Thyroid gland (tissue), 4 donors: ENCODE data around the gene FAM216B.

Experiments
- POLR2A ChIP-seq, 2 donors: fragments of 450-650 bp; IDR thresholded peaks; one replicate each; pipeline ENCODE4 v1.6.1; 2017; ENCODE audit warnings: antibody characterized with exemption in 2 of 2, mild to moderate bottlenecking in 2 of 2, moderate library complexity in 1 of 2
- TF ChIP-seq, protein P1 (sequence below), 6 experiments: fragments of 200-600 bp in 3 of 6; fragments of 450-650 bp in 3 of 6; sonication (generic) in 3 of 6; IDR thresholded peaks; one replicate each; pipeline ENCODE4 v1.5.1; 2016 to 2019; ENCODE audit warnings: antibody characterized with exemption in 6 of 6, mild to moderate bottlenecking in 2 of 6, inconsistent platforms in 1 of 6, moderate library complexity in 1 of 6

DNA sequence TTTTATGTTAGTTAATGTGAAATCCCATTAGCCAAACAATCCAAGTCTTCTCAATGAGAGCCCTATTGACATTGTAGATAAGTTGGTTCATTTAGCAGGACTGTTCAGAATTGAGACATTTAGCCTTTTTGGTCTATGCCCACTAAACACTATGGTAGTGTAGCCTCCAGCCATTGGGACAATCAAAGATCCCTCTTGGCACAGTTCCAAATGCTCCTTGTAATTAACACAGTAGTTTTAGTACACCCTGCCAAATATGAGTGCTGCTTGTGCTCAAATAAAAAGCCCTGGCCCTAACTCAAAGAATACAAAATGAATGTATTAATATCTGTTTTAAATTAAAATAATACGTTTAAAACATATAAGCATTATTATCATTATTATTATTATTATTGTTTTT lies 15.4 kb upstream of the FAM216B start:
- TF ChIP-seq, protein P1, sequence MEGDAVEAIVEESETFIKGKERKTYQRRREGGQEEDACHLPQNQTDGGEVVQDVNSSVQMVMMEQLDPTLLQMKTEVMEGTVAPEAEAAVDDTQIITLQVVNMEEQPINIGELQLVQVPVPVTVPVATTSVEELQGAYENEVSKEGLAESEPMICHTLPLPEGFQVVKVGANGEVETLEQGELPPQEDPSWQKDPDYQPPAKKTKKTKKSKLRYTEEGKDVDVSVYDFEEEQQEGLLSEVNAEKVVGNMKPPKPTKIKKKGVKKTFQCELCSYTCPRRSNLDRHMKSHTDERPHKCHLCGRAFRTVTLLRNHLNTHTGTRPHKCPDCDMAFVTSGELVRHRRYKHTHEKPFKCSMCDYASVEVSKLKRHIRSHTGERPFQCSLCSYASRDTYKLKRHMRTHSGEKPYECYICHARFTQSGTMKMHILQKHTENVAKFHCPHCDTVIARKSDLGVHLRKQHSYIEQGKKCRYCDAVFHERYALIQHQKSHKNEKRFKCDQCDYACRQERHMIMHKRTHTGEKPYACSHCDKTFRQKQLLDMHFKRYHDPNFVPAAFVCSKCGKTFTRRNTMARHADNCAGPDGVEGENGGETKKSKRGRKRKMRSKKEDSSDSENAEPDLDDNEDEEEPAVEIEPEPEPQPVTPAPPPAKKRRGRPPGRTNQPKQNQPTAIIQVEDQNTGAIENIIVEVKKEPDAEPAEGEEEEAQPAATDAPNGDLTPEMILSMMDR (IDR thresholded peaks at IDR 0.05) = no peak
- TF ChIP-seq POLR2A (IDR thresholded peaks at IDR 0.05) = no peak
